Transverse colon (tissue), 4 donors: ENCODE measurements around the gene CEP83. TPM values are rescaled to one million over a fixed set of nuclear protein-coding genes. Genes with fewer than 3 reads are reported as not detected.

Experiments
- DNase-seq: peaks from one replicate; pipeline ENCODE4 v3.0.0-alpha.2; 2019
- H3K27ac ChIP-seq, 4 donors: fragments of 200-600 bp; sonication (generic); 2 replicates each; pipeline ENCODE4 v1.5.1; 2016 to 2018; ENCODE audit warnings: inconsistent platforms in 4 of 4
- H3K27me3 ChIP-seq: fragments of 200-600 bp; sonication (generic); 2 replicates; pipeline ENCODE4 v1.5.1; 2017; ENCODE audit warnings: inconsistent platforms
- H3K36me3 ChIP-seq, 4 donors: fragments of 200-600 bp; sonication (generic); 2 replicates each; pipeline ENCODE4 v1.5.1; 2017 to 2019; ENCODE audit warnings: inconsistent platforms in 4 of 4
- H3K4me1 ChIP-seq, 4 donors: fragments of 200-600 bp; sonication (generic); 2 replicates each; pipeline ENCODE4 v1.5.1; 2017 to 2020; ENCODE audit warnings: inconsistent platforms in 4 of 4
- H3K4me3 ChIP-seq, 4 donors: fragments of 200-600 bp; sonication (generic); 1 replicate in 1 of 4; 2 replicates in 3 of 4; pipeline versions ENCODE4 v1.5.1 to v1.6.1; 2017 to 2019; ENCODE audit warnings: inconsistent platforms in 4 of 4
- H3K9me3 ChIP-seq, 2 donors: fragments of 200-600 bp; sonication (generic); 2 replicates each; pipeline ENCODE4 v1.5.1; 2017 to 2019; ENCODE audit warnings: inconsistent platforms in 2 of 2
- EP300 ChIP-seq: sonication (generic); formaldehyde crosslinking; IDR thresholded peaks from one replicate; pipeline ENCODE4 v1.6.1; 2017; ENCODE audit warnings: antibody characterized with exemption, low read depth
- POLR2A ChIP-seq: fragments of 450-650 bp; IDR thresholded peaks from one replicate; pipeline ENCODE4 v1.6.1; 2016; ENCODE audit warnings: antibody characterized with exemption, mild to moderate bottlenecking, moderate library complexity
- POLR2AphosphoS5 ChIP-seq, 3 donors: sonication (generic); formaldehyde crosslinking; IDR thresholded peaks; one replicate each; pipeline ENCODE4 v1.6.1; 2016; ENCODE audit warnings: antibody characterized with exemption in 3 of 3
- WGBS, 2 donors: methylation state at CpG; one replicate each; pipeline ENCODE4 v1.1.5; 2018; ENCODE audit warnings: low coverage in 1 of 2; 5-methylcytosine and 5-hydroxymethylcytosine counted together
- in situ Hi-C, 4 donors: fragments of 200-750 bp; cut with MboI; loops; one replicate each; pipeline versions ENCODE4 v1.15.0 to v1.15.1; 2017; ENCODE audit warnings: low sequenced_read_pairs in 3 of 4, low pct_ligation_motif_present in 1 of 4, low pct_unique_long_range_greater_than_20kb in 1 of 4
- intact Hi-C: fragments of 100-400 bp; cut with DNase I; formaldehyde crosslinking; loops from one replicate; pipeline ENCODE4 v1.15.1; 2023; ENCODE audit warnings: low total_unique reads
- total RNA-seq, 4 donors: library from RNA; depleted of rRNA; stranded (reverse); fragments of >200 nt; gene quantifications; one replicate each; pipeline ENCODE4 v1.1.0, GENCODE V29; 2016
- TF ChIP-seq, protein P1 (sequence below), 5 experiments: fragments of 200-600 bp in 3 of 5; fragments of 450-650 bp in 2 of 5; sonication (generic) in 3 of 5; IDR thresholded peaks; 1 replicate in 2 of 5; 2 replicates in 3 of 5; pipeline ENCODE4 v1.5.1; 2016 to 2017; ENCODE audit warnings: antibody characterized with exemption in 5 of 5, inconsistent platforms in 3 of 5, mild to moderate bottlenecking in 2 of 5, moderate library complexity in 1 of 5

The CEP83 gene
- total RNA-seq, 4 donors from 2014 or later, result 3.0 to 104 (median 17.0) TPM

DNA sequence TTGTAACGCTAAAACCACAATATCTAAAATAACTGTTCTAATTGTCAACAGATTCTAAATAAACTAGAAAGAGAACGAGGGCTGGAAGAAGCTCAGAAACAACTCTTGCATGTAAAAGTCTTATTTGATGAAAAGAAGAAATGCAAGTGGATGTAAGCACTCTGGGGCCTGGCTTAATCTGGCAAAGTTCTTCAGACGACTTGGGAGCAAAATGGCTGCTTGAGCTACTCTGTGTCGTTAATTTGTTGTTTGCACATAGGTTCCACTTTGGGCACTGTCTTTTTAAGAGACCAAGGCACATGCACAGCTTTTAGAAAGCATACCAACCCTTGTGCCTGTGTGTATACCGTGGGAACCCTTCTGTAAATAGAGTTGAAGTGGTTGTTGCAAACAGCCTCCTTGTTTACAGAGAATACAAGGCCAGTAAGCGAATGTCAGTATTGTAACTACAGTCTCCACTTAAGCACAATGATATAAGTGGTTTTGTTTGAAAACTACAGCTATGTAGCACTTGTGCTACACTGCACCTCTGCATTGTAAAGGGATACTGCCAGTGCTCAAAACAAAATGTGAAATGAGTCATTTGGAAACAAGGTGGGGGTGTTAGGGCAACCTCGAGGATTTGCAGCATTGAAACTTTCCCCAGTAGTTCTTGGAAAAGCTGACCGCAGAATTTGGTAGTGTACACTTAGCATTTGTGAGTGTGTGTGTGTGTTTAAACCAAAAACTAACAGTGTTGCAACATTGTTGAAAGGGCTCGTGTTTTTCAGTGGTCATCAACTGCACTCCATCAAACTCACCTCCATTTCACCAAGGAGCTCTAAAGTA, 154.3 kb downstream of the CEP83 start:
- Histone ChIP-seq H3K4me1 (peaks cover 0 to 4% (median 2%) of the 10 kb centered on the region in 4 donors), H3K4me3 (no peak overlapping the region), H3K27me3 (no peaks in the 10 kb centered on the region), H3K27ac (peak overlapping the region in 3 of 4 donors; percentile 30 to 45 (median 44)), H3K36me3 (peaks cover 0 to 6% (median 0%) of the 10 kb centered on the region in 4 donors), H3K9me3 (no peaks in the 10 kb centered on the region)
- 50 to 65% methylated on average over 6 to 9 of the region's 9 CpGs for WGBS, 2 donors
- intact Hi-C loops (no loop called here), in situ Hi-C loops (no loop called here)
- TF ChIP-seq, protein P1, sequence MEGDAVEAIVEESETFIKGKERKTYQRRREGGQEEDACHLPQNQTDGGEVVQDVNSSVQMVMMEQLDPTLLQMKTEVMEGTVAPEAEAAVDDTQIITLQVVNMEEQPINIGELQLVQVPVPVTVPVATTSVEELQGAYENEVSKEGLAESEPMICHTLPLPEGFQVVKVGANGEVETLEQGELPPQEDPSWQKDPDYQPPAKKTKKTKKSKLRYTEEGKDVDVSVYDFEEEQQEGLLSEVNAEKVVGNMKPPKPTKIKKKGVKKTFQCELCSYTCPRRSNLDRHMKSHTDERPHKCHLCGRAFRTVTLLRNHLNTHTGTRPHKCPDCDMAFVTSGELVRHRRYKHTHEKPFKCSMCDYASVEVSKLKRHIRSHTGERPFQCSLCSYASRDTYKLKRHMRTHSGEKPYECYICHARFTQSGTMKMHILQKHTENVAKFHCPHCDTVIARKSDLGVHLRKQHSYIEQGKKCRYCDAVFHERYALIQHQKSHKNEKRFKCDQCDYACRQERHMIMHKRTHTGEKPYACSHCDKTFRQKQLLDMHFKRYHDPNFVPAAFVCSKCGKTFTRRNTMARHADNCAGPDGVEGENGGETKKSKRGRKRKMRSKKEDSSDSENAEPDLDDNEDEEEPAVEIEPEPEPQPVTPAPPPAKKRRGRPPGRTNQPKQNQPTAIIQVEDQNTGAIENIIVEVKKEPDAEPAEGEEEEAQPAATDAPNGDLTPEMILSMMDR (IDR thresholded peaks at IDR 0.05), result no peak
- peak in 2 of 3 donors; percentile 10 to 19 for TF ChIP-seq POLR2AphosphoS5 (IDR thresholded peaks at IDR 0.05)
- TF ChIP-seq EP300, result no peak
- TF ChIP-seq POLR2A, result no peak
- DNase-seq, result no peak

DNA sequence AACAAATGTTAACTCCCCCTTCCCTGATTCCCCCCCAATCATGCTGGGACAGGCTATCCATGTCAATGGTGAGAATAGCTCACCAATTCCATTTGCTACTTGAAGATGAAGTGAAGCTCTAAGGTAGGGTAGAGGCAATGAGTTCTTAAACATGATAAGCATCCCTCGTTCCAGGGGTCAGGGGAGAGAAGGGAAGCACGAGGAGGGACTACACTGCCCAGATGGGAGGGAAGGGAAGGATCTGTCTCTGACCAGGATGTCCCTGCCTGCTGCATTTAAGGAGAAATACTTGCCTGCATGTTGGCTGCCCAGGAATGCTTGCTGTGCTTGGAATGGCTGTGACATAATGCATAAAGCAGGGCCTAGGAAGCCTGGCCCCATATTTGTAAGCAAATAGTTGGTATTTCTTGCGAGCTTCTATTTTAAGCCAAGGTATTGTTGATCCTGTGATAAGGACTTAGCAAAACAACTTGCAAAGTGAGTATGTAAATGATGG, 155.1 kb downstream of the CEP83 start:
- no peak for DNase-seq
- H3K36me3 ChIP-seq, result peaks cover 0 to 6% (median 0%) of the 10 kb centered on the region in 4 donors
- no peaks in the 10 kb centered on the region for H3K27me3 ChIP-seq
- intact Hi-C loops (no loop called here), in situ Hi-C loops (no loop called here)
- H3K4me1 ChIP-seq, result peaks cover 0 to 4% (median 3%) of the 10 kb centered on the region in 4 donors
- H3K27ac ChIP-seq, result peak overlapping the region in 3 of 4 donors; percentile 8 to 45 (median 44)
- no peak overlapping the region for H3K4me3 ChIP-seq
- 77% methylated on average over 3 of the region's 3 CpGs; no CpG with 5 or more reads in 1 of the 2 donors for WGBS, 2 donors
- no peaks in the 10 kb centered on the region for H3K9me3 ChIP-seq
- TF ChIP-seq POLR2AphosphoS5 (IDR thresholded peaks at IDR 0.05) (no peak), EP300 (no peak), POLR2A (no peak)
- TF ChIP-seq, protein P1 (IDR thresholded peaks at IDR 0.05), result no peak

DNA sequence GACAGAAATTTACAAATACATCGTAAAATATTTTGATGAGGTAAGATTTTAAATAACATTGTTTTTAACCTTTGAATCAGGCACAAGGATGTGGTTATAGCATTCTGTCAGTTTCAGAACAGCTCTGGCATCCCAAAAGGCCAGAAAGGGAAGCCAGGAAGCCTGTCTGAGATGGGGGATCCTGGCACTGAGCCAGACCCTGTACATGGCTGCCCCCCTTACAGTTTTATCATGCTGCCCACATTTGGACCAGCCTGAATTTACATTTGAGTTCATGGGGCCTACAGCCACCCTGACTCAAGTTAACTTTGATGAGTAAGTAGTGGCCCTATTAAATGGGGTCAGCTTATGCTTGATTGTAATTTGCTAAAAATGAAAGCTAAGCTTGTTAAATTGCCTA, 155.7 kb downstream of the CEP83 start:
- TF ChIP-seq POLR2AphosphoS5 (IDR thresholded peaks at IDR 0.05), result no peak
- TF ChIP-seq, protein P1 (IDR thresholded peaks at IDR 0.05), result no peak
- intact Hi-C loops, result no loop called here
- DNase-seq, result no peak
- Histone ChIP-seq H3K4me1 (peaks cover 0 to 10% (median 8%) of the 10 kb centered on the region in 4 donors), H3K27me3 (no peaks in the 10 kb centered on the region), H3K27ac (no peak overlapping the region), H3K36me3 (peaks cover 0 to 6% (median 0%) of the 10 kb centered on the region in 4 donors), H3K4me3 (no peak overlapping the region), H3K9me3 (no peaks in the 10 kb centered on the region)
- in situ Hi-C loops, result no loop called here
- WGBS, 2 donors, result 75 to 80% methylated on average over 1 of the region's 1 CpG

DNA sequence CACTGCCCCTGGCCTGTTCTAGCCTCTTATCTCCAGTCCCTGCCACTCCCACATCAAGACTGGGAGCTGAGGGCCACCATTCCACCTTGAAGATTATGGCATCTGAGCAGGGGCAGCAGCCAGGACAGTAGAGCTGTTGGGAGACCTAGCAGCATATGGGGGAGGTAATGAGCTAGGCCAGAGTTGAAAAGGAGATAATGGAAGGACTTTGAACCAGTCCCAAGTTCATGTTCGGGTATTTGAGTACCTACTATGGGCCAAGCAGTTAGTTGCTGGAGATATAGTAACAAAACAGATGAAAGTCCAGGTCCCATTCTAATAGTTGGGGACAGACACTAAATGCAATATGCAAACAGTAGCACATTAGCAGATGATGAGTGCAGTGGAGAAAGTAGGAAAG, 159.8 kb downstream of the CEP83 start:
- in situ Hi-C loops (no loop called here), intact Hi-C loops (no loop called here)
- H3K36me3 ChIP-seq, result no peaks in the 10 kb centered on the region
- peaks cover 6 to 36% (median 23%) of the 10 kb centered on the region in 4 donors for H3K4me1 ChIP-seq
- no peaks in the 10 kb centered on the region for H3K27me3 ChIP-seq
- DNase-seq, result no peak
- TF ChIP-seq, protein P1 (IDR thresholded peaks at IDR 0.05), result no peak
- TF ChIP-seq POLR2A (no peak), EP300 (no peak), POLR2AphosphoS5 (IDR thresholded peaks at IDR 0.05) (no peak)
- H3K27ac ChIP-seq, result peak overlapping the region in 1 of 4 donors; percentile 67
- WGBS, 2 donors, result 47 to 60% methylated on average over 1 of the region's 1 CpG
- H3K9me3 ChIP-seq, result no peaks in the 10 kb centered on the region
- H3K4me3 ChIP-seq, result no peak overlapping the region
